HG02981 (cell line): ENCODE measurements around the gene AGAP1.

Experiments
- ATAC-seq: cut with Tn5 transposase; IDR thresholded peaks from one replicate; pipeline ENCODE4 v1.9.1; 2021; ENCODE audit warnings: mild to moderate bottlenecking, moderate library complexity; ENCODE audit not compliant: unreplicated experiment

The AGAP1 gene

DNA sequence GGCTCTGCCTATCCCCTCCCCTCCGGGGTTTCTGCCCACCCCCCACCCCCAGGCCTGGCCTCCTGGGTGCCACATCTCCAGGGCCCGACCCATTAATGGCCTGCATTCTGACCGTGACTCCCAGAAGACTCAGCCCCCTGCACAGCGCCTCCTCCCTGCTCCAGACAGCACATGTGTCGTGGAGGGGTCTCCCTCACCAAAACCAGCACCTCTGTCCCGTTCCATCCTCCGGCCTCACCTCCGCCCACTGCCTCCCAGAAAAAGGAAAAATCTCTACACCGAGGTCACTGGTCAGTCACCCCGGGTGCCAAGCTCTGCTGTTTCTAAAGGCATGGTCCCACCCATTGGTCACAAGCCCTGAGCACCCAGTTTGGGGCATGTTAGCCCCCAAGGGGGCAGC is 609.1 kb downstream of the AGAP1 start:
- no peak for ATAC-seq

DNA sequence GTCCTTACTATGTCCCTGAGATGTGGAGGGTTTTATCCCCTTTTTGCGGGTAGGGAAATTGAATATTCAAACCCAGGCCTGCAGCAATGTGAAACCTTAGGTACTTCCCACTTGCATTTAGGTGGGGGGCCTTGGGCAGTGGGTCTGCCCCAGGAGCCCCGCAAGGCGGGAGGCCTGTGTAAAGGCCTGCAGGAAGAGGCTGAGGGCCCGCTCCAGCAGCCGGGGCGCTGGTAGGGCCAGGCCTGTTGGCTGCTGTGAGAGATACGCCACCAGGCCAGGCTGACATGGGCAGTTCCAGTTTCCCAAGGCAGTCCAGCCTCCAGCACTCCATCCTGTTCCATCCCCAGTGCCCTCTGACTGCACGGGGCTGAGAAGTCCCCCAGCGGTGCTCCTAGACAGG is 610.1 kb downstream of the AGAP1 start:
- ATAC-seq = no peak

DNA sequence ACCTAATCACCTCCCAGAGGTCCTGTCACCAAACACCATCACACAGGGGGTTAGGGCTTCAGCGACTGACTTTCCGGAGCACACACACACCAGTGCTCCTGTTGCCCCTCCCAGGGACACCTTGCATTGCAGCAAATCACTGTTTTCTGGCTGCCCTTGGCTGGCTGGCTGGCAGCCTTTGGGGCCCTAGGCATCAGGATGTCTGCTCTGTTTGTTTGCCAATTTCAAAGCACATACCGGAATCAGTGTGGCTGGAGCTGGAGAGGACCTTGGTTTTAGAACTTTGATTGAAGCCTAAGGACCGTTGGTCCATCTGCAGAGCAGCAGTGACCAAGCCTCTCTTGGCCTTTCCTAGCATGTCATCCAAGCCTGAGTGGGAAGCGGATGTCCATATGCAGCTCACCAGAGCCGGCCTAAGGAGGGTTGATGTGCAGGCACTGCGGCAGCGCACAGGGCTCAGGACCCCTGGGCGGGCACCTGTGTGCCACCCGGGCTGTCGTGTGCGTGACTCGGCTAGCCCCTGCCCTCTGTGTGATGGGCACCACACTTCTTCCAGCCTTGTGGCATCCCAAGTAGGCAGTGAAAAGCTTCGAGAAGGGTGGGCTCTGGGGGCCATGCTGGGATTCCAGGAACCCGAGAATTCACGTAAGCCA is 612.2 kb downstream of the AGAP1 start:
- ATAC-seq = no peak

DNA sequence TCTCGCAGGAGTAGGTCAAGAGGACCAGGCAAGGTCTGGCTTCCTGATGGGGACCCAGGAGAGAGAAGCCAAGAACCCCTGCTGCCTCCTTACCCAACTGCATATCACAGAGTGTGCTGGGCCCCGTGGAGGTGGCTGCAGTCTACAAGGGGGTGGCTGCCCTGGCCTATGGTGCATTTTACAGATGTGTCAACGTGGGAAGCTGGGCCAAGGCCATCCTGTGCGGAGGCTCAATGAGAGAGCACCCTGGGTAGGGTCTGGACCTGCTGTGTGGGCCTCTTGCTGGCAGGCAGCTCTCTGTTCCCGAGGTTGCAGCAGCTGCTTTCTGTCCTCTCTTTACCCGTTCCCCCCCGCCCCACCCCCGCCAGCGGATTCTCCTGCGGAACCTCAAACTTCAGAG is 612.9 kb downstream of the AGAP1 start:
- ATAC-seq = no peak

DNA sequence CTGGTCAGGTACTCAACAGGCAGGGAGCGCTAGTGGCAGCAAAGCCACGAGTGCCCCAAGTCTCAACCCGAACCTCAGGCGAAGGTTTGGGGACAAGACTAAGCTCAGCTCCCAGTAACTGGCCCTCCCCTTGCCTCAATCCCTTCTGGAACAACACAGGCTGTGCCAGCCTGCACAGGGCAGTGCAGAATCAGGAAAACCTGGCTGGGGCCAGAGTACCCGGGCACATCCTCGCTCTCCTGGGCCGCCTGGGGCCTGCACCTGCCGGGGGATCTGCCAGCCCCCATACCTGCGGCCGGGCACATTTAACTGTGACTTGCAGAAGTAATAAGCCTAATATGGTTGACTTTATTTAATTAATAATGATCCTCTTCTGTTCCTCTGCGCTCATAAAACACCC is 613.7 kb downstream of the AGAP1 start:
- ATAC-seq = no peak

DNA sequence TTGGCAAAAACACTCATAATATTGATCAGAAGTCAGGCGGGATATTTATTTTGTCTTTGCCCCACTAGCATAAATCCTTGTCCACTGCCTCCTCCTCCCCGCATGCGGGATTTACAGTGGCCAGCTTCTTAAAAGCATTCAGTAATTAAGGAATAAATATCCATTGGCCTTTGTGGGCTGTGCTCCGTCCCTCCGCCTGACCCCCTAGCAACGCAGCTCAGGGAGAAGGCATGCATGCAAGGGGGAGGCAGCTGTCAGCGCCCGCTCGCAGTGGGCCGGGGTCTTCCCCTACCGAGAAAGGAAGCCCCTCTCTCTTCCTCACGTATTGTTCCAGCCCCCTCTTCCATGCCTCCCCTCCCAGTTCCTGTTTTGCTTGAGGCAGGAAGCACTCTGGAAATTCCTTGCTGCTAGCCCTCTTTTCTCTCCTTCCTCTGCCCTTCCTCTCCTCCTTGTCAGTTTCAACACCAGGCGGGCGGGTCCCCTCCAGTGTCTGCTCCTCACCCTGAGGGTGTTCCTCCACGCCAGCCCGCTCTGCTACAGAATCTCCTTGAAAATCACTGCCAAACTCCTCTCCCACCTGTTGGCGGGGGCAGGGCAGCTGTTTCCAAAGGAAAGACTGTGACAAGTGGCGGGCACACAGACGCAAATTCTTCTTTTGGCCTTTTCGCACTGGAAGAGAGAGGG is 614.2 kb downstream of the AGAP1 start:
- no peak for ATAC-seq

DNA sequence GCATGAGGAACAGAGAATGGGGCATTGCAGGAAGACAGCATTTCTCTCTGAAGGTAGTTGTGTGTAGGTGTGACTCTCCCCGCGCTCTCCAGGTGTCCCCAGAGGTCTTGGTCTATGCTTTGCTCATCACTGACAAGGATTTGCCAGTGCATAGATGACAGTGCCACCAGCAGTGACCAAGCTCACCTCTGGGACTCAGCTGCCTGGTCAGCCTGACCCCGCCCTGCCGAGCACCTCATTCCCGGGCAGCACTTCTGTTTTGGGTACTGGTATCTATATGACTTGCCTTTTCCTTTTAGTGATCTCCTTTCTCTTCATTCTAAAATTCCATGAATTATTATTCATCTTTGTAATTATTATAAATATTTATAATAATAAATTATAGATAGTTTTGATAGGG is 615.2 kb downstream of the AGAP1 start:
- no peak for ATAC-seq

DNA sequence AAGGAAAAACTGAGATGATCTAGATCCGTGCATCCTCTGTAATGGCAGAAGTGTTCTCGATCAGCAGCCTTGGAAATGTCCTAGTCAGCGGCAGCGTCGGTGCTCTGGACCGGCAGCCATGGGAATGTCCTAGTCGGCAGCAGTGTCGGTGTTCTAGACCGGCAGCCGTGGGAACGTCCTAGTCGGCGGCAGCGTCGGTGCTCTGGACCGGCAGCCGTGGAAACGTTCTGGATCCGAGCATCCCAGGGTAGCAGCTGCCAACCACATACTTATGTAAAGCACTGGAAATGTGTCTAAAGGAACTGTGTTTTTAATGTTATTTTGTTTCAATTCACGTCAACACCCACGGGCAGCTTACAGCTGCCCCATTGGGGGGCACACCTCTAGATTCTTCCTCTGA is 615.6 kb downstream of the AGAP1 start:
- no peak for ATAC-seq

DNA sequence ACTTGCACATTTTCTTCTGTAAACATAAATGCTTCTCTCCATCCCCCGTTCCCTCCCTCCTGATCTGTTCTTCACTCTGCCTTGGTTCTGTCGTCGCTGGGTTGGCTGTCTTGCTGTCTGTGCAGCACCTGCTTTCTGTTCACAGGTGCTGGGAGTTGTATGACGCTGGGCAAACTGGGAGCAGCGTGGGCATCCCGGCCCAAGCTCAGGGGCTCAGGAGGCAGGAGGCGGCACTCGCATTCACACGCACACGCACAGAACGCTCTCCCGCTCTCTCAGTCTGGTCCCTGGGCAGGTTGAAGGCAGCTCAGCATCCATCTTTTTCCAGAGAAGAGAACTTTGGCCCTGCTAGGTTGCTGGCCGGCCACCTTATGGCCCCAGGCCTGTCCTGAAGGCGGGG is 618.6 kb downstream of the AGAP1 start:
- no peak for ATAC-seq

DNA sequence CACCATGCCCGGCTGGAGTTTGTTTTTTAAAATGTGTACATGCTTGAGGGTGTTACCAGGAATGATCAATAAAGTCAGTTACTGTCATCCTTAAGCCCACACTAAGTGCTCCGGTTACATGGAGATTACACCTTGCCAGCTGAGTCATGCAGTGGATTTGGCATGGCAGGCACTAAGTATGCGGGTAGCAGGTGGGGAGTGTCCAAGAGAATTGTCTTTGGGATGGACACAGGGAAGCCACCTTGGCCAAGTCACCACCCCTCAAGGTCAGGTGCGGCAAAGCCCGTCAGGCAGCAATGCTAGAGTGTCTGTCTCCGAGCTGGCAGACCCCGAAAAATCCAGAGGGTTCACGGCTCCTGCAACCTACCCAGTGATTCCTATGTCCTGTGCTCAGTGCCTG is 619.6 kb downstream of the AGAP1 start:
- ATAC-seq = no peak

DNA sequence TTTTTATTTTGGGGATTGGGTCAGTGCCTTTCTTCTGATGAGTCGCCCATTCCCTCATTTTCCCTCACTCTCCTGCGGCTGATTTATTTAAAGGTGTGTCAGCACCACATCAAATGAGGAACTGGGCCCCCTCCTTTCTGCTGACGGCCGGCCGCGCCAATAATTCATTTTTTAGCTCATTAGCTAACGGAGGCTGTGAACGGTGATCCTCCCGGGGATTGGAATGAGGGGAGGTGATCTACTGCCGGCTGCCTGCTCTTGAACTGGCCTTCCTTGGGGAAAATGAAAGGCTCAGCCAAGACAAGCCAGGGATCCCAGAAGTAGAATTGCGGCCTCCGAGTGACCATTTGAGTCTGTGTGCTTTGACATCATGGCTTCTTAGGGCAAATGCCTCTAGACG is 620.1 kb downstream of the AGAP1 start:
- no peak for ATAC-seq

DNA sequence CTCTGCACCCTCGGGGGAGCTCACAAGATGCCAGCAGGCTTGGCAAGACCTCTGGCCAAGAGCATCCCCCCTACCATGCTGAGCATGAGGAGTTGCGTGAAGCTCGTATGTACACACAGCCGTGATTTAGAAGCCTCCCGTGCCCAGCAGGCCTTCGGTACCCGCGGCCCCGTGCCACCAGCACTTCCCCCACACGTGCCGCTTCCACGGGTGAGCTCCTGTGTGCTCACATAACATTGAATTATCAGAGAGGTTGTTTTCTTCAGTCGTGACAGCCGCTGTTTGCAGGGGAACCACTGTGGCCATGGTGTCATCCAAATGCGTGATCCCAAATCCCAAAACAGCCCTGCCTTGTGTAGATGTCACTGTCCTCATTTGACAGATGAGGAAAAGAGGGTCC is 621.1 kb downstream of the AGAP1 start:
- ATAC-seq = no peak

DNA sequence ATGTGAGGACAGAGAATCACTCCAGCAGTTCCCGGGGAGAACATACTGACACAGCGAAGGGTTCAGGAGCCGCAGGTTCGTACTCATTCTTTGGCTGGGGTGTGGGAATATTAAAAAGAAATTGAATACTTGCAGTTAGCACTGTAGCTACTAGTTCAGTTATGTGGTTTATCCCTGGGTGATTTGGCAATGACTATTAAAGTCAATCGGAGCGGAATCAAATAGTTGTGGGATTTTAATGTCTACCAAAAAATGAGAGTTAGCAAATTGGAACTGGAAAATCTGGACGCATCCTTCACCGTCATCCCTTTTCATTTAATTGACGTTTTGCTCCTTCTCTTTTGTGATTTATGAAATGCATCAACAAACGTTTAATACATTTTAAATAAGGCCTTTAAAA is 623.6 kb downstream of the AGAP1 start:
- ATAC-seq = no peak

DNA sequence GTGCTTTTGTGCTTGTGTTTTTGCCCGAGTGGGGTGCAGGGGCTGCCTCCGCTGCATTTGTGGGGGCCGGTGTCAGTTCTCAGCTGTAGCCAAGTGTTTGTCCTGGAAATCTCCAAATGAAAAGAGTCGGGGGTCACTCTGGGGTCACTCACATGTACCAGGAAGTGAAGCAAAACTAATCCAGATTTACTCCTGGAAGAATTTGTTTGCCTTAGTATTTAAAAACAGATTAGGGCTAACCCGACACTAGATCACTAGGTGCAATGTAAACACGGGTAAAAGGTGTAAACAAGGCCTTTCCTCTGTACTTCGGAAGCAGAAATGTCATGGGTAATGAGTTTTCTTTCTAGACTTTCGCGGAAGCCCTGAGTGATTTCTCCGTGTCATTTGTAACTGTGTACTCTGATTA is 624.0 kb downstream of the AGAP1 start:
- no peak for ATAC-seq

DNA sequence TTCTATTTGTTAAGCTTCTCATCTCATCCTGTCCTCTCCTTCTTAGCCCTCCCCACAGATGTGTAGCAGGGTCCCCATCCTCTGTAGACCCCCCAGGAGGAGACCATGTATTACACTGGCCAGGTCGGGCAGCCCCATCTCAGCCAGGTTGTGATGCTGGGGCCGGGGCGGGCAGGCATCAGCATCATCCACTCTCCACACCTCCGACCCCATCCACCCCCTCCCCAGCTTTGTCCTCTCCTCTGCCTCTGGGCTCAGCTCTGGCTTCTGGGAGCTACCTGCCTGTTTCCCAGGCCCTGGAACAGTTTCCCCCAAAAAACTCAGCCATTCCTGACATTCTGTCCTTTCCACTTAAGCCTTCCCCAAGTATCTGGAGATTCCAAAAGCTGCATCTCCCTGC is 625.2 kb downstream of the AGAP1 start:
- no peak for ATAC-seq

DNA sequence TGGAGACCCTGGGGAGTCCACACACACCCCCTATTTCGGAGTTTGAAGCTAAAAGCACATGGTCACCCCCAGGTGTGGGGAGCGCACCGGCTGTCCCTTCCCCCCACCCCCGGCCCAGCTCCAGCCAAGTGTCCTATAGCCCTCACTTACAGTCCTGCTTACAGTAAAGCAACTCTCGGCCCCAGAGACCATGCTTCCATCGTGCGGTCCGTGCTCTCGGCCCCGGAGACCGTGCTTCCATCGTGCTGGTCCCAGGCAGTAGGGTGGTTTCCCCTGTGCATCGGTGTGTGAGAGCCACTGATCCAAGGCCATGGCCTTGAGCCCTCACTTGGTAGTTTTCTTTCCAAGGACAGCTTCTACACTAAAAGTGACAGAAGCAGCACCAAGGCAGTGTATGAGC is 625.6 kb downstream of the AGAP1 start:
- no peak for ATAC-seq

DNA sequence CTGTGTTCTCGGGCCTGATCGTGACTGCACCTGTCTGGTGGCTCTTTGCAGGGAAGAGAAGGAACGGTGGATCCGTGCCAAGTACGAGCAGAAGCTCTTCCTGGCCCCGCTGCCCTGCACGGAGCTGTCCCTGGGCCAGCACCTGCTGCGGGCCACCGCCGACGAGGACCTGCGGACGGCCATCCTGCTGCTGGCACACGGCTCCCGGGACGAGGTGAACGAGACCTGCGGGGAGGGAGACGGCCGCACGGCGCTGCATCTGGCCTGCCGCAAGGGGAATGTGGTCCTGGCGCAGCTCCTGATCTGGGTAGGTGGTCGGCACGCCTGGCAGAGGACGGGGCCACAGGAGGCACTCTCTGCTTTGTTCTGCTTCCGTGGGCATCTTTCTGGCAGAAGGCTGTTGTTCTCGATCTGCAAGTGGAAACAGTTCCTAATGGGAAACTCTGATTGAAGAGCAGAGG is 626.3 kb downstream of the AGAP1 start:
- ATAC-seq = no peak

DNA sequence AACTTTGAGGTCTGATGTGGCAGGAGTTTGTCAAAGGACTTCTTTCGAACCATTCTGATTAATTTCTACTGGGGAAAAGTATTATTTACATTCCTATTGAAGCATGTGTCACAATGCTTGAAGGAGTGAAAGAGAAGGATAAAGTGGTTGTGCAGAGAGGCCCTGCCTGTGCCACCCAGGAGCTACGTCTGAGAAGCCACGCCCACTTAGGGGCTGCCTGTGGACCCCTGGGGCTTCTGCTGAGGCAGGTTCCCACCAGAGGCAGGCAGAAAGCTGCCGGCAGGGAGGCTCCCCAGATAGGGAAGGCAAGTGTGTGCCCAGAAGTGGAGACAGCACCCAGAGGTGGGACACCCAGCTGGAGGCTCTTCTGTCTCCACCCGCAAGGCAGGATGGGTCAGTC is 627.0 kb downstream of the AGAP1 start:
- ATAC-seq = no peak

DNA sequence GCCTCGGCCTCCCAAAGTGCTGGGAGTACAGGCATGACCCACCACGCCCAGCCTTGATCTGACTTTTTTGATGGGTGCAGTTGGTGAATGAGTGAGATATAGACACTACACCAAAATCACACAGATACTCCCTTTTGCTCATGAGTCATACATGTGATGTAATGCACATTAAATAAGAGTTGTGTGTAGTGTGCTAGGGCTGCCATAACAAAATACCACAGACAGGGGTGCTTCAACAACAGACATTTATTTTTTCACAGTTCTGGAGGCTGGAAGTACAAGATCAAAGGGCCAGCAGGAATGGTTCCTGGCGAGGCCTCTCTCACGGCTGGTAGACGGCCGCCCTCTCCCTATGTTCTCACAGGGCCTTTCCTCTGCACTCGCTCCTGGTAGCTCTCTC is 627.7 kb downstream of the AGAP1 start:
- no peak for ATAC-seq

DNA sequence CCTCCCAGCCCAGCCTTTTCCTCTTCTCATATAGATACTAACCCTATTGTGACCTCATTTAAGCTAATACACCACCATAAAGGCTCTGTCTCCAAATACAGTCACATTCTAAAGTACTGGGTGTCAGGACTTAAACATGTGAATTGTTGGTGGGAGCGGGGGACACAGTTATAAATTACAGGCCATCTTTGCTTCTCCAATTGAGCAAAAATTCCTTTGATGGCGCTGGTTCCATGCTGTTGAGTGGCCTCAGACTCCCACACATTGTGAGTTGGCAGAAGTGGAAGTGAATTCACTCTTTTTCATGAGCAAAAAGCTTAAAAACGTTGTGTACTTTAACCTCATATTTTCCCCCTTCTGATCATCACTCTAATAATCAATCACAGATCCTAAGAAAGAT is 628.4 kb downstream of the AGAP1 start:
- ATAC-seq = no peak

DNA sequence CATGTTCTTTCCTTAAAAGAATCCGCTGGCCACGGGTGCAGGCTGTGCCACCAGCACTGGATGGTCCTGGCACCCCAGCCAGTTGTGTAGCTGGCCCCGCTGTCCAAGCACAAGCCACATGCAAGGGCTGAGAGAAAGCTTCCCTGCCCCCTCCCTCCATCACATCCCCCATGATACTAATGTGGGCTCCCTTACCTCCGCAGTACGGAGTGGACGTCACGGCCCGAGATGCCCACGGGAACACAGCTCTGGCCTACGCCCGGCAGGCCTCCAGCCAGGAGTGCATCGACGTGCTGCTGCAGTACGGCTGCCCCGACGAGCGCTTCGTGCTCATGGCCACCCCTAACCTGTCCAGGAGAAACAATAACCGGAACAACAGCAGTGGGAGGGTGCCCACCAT is 629.9 kb downstream of the AGAP1 start:
- no peak for ATAC-seq

DNA sequence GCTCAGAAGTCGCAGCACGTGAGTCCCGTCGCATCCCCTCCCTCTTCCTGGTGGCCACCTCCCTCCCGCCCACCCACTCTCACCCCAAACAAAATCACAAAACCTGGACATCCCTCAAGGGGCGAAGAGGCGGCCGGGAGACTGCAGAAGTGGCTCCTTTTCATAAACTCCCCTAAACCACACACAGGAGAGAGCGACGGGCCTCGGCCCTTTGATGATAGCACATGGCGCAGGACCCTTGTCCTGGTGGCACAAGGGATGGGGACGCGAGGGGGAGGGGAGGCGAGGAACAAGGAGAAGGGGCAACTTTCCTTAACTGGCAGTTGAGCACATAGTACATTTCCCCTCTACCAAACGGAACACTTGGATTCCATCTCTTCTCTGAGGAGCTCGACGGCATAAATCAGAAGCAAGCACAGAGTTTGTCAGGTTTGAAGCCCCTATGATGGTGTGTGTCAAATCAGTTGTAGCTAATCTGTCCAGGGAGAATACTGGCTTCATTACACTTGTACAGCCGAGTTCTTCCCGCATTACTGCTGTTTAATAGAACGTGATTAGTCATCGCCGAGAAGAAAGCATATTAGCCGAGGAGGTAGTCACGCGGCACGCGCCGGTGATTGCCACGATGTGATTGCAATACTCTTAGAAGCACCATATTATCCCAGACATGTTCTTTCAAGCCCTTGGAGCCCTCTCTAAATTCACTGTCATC is 630.5 kb downstream of the AGAP1 start:
- no peak for ATAC-seq
